Measurements from ENCODE around the gene STAMBPL1.
"Not testable (repeated sequence)": the region's sequence is repeated elsewhere in the genome, so short reads cannot be mapped to it uniquely, and the experiment has no call there.

The STAMBPL1 gene

DNA sequence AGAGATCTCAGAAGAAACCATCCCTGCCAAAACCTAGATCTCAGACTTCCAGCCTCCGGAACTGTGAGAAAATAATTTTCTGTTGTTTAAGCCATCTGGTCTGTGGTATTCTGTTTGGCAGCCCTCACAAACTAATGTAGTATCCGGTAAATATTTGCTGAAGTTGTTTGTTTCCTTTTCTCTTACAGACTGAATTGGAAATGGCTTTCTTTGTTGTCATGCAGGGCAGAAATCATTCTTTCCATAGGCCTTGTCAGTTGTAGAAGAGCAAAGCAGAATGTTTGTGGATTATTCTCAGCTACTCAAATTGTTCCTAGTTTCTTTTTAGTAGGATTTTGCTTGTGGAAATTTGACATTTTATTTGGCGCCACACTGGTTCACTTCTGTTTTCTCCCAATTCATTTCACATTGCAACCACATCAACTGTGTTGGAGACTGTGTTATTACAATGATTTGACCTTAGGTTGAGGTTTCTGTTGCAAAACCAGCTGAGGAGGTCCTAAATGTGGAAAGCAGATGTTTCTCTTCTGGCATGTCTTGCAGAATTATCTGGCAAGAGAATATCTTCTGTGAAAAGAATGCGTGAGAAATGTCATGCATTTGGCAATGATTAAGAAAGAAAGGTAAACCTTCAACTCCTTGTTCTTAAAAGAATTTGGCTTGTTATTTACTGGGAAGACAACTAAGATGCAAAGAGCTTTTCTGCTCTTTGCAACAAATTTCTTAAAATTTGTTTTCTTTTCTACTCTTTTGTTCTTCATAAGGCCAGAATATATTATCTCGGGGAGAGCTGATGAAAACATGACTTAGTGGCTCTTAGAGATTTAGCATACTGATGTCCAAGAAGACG, 46.7 kb downstream of the STAMBPL1 start:
- no peak for DNase-seq

GRCh38 chr10:88927416-88927690, 47.3 kb downstream of the STAMBPL1 start:
- DNase-seq, result no peak

GRCh38 chr10:88928254-88928653, 48.2 kb downstream of the STAMBPL1 start:
- DNase-seq, result no peak

- DNase-seq, result no peak
Observed at GRCh38 chr10:88931548-88931947, 51.5 kb downstream of the STAMBPL1 start.

- not testable (repeated sequence) for DNase-seq
Observed at GRCh38 chr10:88932029-88932428, 52.0 kb downstream of the STAMBPL1 start.

DNA sequence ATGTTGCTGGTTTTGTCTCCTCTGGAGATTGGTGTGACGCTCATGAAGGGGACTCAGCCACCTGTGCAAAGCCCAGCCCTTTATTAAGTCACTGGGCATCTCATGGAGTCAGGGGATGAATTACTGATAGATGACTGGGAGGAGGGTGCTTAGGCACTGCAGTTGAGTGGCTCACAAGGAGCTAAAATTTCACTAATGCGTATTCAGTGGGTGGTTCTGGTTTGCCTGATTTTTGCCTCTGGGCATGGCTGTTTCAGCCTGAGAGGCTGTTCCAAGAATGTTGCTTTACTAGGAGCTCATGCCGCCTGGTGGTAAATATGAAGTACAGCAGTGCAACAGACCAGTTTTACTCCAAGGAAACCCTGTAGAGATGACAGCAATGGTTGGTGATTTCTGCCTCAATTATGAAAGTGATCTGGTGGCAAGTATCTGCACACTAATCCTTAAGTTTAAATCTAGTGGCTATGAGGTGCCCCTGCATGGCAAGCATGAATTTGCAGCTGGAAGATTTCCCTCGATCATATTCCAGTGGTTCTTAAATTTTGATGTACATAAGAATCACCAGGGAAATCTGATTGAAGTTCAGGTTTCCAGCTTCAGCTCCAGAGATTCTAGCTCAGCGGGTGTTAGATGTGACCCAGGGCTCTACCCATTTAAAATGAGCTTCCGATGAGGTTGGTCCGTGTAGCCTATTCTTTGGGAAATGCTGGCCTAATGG, 52.7 kb downstream of the STAMBPL1 start:
- peak; percentile 22 for DNase-seq

DNA sequence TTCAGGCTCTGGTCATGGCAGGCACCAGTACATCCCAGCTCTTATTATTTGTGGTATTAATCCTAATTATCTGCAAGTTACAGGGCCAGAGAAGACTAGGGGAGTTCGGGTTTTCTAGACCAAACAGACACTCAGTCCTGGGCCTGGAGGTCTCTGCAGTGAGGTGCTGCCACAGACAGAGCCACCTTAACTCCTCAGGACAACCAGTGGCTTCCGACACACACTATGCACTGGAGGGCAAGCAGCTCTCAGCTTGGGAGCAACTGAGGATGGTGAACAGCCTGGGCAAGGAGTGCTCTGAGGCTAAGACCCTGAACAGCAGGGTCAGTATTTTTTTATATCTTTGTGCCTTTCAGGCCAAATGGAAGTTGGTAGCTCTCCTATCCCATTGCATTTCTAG, 53.5 kb downstream of the STAMBPL1 start:
- no peak for DNase-seq

DNA sequence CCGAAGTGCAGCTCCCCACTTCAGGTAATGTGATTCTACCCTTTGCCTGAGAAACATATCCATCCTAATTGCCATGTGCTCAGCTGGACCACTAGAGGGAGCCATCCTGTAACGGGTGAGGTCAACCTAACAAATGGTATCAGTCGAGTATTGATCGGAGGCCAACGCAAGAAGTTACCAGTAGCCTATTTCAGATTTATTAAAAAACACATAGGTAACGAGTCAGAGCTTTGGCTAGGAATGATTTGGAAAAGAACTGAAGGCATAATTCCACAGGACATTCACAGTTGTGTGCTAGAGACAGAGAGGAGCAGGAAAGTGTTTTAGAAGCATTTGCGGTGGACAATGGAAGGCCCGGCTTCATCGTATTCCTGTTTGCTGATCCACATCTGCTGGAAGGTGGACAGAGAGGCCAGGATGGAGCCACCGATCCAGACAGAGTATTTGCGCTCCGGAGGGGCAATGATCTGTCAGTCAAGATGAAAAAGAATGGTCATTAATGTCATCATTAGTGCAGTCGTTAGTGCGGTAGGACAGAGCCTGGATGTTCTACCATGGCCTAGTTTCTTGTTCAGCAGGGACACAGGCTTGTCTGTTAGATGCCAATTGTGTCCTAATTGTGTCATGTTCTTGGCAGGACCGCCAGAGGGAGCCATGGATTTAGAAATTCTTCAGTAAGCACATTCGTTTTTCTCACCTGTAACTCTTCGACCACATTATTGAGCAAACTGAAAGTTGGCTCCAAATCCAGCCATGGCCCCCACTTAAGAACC, 55.0 kb downstream of the STAMBPL1 start:
- peak; percentile 38 for DNase-seq

GRCh38 chr10:88936656-88937055, 56.6 kb downstream of the STAMBPL1 start:
- no peak for DNase-seq

GRCh38 chr10:88938039-88938438, 58.0 kb downstream of the STAMBPL1 start:
- no peak for DNase-seq

- no peak for DNase-seq
Observed at GRCh38 chr10:88938938-88939337, 58.9 kb downstream of the STAMBPL1 start.

GRCh38 chr10:88941026-88941425, 61.0 kb downstream of the STAMBPL1 start:
- no peak for DNase-seq

DNA sequence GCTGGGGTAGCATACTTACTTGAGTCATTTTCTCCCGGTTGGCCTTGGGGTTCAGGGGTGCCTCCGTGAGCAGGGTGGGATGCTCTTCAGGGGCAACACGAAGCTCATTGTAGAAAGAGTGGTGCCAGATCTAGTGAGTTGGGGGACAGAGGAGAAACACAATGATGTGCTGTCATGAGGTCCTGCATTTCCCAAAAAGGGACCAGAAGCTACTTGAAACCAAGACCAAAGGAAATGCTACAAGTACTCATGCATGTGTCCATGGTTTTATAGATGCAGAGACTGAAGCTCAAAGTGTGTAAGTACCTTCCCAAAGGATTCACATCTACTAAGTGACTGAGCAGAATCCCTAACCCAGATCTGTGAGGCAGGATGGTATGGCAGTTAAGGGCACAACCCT, 63.7 kb downstream of the STAMBPL1 start:
- no peak for DNase-seq

- DNase-seq, result no peak
Observed at GRCh38 chr10:88944813-88945212, 64.8 kb downstream of the STAMBPL1 start.

- no peak for DNase-seq
Observed at GRCh38 chr10:88946200-88946599, 66.2 kb downstream of the STAMBPL1 start.

DNA sequence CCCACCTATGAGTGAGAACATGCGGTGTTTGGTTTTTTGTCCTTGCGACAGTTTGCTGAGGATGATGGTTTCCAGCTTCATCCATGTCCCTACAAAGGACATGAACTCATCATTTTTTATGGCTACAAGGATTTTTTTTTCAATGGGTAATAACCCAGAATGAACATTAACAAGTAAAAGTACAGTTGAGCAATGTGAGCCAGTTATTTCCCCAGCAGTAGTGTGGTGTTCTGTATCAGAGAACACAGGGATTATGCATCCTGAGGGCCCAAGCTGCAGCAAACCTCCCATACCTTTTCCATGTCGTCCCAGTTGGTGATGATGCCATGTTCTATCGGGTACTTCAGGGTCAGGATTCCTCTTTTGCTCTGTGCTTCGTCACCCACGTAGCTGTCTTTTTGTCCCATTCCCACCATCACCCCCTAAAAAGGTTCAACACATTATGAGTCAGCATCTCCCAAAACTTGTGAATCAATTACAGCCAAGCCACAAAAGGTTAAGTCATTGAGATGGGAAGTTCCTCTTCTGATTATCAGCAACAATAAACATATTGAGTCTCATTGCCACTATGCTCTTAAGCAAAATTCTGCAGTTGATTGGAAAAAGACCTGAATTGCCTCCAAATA, 67.0 kb downstream of the STAMBPL1 start:
- DNase-seq, result no peak

- DNase-seq, result no peak
Observed at GRCh38 chr10:88949051-88949450, 69.0 kb downstream of the STAMBPL1 start.

DNA sequence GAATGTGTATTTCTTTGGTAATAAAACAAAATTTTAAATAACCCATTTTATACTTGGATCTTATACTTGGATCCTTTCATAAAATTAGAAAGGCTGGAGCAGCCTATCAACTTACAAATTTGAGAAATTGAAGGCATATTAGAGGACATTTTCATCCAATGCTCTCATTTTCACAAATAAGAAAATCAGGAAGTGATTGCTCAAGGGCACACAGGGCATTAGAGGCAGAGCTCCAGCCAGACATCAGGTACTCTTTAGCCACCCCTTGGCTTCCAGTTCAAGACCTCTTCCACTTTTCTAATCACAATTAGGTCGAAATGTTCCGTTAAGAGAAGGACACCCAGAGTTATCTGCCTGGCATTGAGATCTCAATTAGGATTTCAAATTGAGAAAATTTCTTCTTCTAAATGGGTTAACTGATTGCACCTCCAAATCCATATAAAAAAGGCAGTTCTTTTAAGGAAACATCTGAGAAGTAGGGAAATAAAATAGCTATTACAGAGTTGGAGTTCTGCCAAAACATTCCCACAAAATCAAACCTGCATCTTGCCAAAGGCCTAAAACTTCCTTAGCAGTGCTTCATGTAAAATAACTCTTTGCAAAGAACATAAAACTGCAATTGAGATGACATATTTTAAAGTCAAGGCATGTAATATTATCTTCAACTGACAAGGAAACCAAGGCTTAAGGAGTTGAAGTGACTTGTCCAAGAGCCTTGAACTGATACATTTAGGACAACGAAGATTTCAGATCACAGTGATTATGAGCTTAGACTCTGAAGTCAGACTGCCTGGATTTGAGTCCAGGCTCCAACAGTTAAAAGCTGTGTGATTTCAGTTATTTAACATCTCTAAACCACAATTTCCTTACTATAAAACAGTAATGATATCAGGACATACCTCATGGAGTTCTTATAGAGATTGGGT, 70.1 kb downstream of the STAMBPL1 start:
- DNase-seq, result no peak

DNA sequence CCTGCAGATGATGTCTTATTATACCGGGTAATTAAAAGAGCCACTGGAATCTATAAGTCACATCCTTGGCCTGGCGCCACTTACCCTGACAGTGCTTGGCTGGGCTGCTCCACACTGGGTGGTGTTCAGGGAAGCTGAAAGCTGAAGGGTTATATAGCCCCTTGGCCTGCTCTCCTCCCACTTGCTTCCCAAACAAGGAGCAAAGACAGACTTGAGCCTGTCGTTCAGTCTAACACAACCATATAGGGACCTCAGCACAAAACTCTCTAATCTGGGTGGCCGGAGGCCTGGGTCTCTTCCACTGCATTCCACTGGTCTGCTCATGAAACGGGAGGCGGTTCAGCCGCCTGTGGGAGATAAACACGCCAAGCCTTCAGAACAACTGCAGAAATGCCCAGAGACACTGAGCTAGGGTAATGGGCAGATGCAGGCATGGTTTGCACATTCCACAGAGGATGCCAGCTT, 72.6 kb downstream of the STAMBPL1 start, which contains the start of gene ACTA2:
ACTA2 (minus strand) TSS at position 127 of the 465 bp plus-strand sequence. CDS start 3,843 bp downstream, outside the sequence.
- DNase-seq, result no peak

- DNase-seq, result no peak
Observed at GRCh38 chr10:88953662-88954061, 73.6 kb downstream of the STAMBPL1 start.

DNA sequence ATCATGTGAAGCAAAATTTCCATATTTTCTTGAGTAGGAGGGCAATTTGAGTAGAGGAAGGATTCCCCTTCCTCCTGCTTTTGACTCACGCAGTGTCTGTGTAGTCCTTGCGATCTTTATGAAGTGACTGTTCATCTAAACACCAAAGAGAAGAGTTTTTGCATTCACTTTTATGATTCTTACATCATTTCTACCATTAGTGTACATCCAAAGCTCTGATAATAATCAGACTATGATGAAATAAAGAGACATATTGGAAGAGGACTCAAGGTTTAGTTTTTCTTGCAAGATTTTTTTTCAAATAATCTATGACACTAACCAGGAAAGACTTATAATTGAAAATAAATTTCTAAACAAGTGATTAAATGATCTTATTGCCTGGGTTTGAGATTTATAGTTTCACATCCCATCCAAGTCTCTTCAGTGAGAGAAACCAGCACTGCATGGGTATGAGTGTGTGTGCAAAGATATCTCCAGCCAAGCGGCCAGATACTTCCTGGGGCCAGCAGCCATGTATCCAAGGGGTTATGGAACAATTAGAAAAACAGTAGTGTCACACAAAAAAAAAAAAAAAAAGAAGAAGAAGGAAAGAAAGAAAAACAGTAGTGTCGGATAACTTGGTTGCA, 74.5 kb downstream of the STAMBPL1 start:
- DNase-seq, result no peak
